ENCODE results near the gene NAA40.

NAA40 gene

GRCh38 chr11:63938479-63939396, at the start of gene NAA40:
Gene NAA40 (plus strand): TSS chr11:63939002. CDS start chr11:63939097, 95 bp downstream.
- peak; percentile 68 for DNase-seq

- no peak for DNase-seq
These were observed 49.5 kb upstream of the NAA40 start for GRCh38 chr11:63889344-63889743.

- no peak for DNase-seq
These were observed 48.4 kb upstream of the NAA40 start for GRCh38 chr11:63890368-63890767.

- DNase-seq = no peak
These were observed 46.6 kb upstream of the NAA40 start for GRCh38 chr11:63892228-63892627.

- no peak for DNase-seq
These were observed 45.4 kb upstream of the NAA40 start for GRCh38 chr11:63893355-63893754.

GRCh38 chr11:63896071-63896470, 42.7 kb upstream of the NAA40 start:
- no peak for DNase-seq

GRCh38 chr11:63897459-63898146, 41.2 kb upstream of the NAA40 start:
- no peak for DNase-seq

GRCh38 chr11:63901660-63902059, 37.1 kb upstream of the NAA40 start:
- DNase-seq = no peak

- DNase-seq = no peak
These were observed 34.9 kb upstream of the NAA40 start for GRCh38 chr11:63903884-63904283.

GRCh38 chr11:63904743-63905142, 34.1 kb upstream of the NAA40 start:
- DNase-seq = no peak

- DNase-seq = no peak
These were observed 33.6 kb upstream of the NAA40 start for GRCh38 chr11:63905179-63905578.

GRCh38 chr11:63906087-63906486, 32.7 kb upstream of the NAA40 start:
- no peak for DNase-seq

- no peak for DNase-seq
These were observed 32.2 kb upstream of the NAA40 start for GRCh38 chr11:63906585-63906984.

GRCh38 chr11:63907063-63907462, 31.7 kb upstream of the NAA40 start:
- no peak for DNase-seq

GRCh38 chr11:63907808-63908530, 30.8 kb upstream of the NAA40 start:
- no peak for DNase-seq

- DNase-seq = no peak
These were observed 30.0 kb upstream of the NAA40 start for GRCh38 chr11:63908631-63909401.

- DNase-seq = no peak
These were observed 29.0 kb upstream of the NAA40 start for GRCh38 chr11:63909591-63910506.

GRCh38 chr11:63910675-63911074, 28.1 kb upstream of the NAA40 start:
- DNase-seq = no peak

GRCh38 chr11:63911440-63911839, 27.4 kb upstream of the NAA40 start:
- DNase-seq = no peak

GRCh38 chr11:63911876-63912275, 26.9 kb upstream of the NAA40 start:
- DNase-seq = no peak

- no peak for DNase-seq
These were observed 26.1 kb upstream of the NAA40 start for GRCh38 chr11:63912678-63913077.
